Activated T-cell treated with anti-CD3 and anti-CD28 coated beads for 24 hours (primary cell): ENCODE measurements around the gene OXGR1.
"Not testable (repeated sequence)": the region's sequence is repeated elsewhere in the genome, so short reads cannot be mapped to it uniquely, and the experiment has no call there.

Source experiments
- DNase-seq: peaks from one replicate; pipeline ENCODE4 v3.0.0-alpha.2; 2020; ENCODE audit warnings: low read depth

The OXGR1 gene

DNA sequence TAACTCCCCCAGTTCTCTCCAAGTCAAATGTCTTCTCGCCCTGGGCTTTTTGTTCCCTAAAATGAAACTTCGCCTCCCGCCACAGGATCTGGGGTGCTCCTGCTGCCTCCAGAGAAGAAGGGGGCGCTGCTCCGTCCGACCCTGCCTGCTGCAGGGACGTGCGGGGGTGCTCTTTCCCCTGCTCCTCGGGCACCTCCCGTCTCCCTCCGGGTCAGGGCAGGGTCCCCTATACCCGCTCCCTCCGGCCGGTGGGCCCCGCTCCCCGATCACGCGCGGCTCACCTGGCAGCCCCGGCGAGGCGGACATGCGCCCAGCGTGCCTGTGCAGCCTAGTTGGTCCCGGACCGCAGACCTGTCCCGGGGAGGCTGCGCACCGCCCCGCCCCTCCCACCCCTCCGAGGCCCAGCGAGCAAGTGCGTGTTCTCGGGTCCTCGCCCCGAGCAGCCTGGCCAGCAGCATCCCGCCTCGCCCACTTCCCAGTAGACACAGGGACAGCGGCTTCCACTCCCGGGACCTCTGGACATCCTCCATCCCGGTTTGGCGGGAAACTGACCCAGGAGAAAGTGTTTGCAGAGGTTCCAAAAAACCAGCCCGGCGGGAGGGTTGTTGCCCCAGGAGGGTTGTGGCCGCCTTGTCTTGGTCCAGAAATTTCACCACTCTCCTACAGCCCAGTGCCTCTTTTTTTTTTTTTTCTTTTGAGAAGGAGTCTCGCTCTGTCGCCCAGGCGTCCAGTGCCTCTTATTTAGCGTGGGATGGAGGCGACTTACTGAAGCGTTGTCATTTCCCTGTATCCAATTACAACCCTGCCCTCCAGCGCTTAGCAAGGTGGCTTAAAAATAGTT is at the start of gene OXGR1:
OXGR1 (minus strand) TSS at position 460 of the 841 bp plus-strand sequence. CDS start 6,717 bp downstream, outside the sequence.
- no peak for DNase-seq

DNA sequence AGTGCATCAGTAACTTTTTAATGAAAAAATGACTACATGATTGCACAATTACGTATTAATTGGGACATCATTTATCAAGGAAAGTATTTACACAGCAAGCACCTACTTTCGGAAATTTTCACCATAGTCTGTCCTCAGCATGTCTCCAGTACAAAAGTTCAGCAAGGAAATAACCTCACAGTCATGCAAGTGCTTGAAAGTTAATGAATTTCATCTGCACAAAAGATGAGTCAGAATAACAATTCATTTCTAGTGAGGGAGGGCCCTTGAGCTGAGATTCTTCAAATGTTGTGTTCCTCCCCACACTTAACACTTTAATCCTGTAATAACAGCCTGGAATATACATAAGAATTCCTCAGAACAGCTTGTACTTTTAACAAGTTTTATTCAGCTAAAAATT is 49.0 kb upstream of the OXGR1 start:
- DNase-seq: no peak

GRCh38 chr13:97030705-97031452 is 36.6 kb upstream of the OXGR1 start:
- DNase-seq: no peak

- DNase-seq: peak; percentile 32
Observed at GRCh38 chr13:97028441-97029299, 34.4 kb upstream of the OXGR1 start.

- no peak for DNase-seq
Observed at GRCh38 chr13:97027162-97027554, 32.9 kb upstream of the OXGR1 start.

GRCh38 chr13:97026531-97027161 is 32.4 kb upstream of the OXGR1 start:
- no peak for DNase-seq

DNA sequence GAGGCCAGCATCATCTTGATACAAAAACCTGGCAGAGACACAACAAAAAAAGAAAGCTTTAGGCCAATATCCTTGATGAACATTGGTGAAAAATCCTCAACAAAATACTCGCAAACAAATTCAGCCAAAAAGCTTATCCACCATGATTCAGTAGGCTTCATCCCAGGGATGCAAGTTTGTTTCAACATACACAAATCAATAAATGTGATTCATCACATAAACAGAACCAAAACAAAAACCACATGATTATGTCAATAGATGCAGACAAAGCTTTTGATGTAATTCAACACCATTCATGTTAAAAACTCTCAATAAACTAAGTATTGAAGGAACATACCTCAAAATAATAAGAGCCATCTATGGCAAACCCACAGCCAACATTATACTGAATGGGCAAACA is 29.5 kb upstream of the OXGR1 start:
- DNase-seq: not testable (repeated sequence)

- no peak for DNase-seq
Observed at GRCh38 chr13:97023117-97023516, 28.8 kb upstream of the OXGR1 start.

DNA sequence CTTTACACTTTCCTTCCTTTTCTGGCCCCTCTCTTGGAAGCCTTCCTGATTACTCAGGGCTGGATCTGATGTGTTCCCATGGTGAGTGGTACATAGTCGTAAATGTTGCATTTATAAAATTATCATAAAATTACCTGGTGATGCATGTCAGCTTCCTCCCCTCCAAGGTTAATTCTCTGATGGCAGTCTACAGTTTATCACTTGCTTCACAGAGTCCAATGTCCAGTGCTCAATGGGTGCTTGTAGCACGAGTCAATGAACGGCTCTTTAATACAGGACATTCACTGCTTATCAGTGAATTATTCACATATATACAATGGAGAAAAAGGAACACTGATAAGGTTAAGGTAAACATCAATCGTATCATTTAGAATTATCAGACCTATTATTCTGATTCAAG is 27.0 kb upstream of the OXGR1 start:
- DNase-seq: no peak

DNA sequence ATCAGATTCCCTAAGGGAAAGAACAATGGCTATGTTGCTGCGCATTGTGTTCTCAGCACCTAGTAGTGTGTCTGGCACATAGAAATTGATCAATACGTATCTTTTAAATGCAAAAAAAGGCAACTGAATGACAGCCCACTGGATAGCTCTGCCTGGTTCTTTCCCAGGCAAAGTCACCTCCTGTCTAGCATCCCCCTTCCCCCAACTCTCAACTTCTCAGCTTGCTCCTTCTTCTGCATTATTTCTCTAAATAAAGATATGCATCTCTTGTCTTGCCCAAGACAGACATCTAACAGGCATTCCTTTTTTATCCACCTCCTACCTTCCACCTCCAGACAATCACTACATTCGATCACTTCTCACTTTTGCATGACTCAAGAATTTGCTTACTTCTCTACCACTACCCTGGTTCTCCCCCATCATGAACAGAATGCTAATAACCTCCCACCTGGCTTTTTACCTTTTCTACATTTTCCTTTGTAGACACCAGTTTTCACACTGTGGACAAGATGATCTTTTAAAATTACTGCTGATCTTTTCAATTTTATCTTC is 26.5 kb upstream of the OXGR1 start:
- DNase-seq: no peak

- no peak for DNase-seq
Observed at GRCh38 chr13:97020194-97020593, 25.9 kb upstream of the OXGR1 start.

GRCh38 chr13:97019236-97019635 is 25.0 kb upstream of the OXGR1 start:
- DNase-seq: no peak

- peak; percentile 9 for DNase-seq
Observed at GRCh38 chr13:97018029-97018819, 23.9 kb upstream of the OXGR1 start.

DNA sequence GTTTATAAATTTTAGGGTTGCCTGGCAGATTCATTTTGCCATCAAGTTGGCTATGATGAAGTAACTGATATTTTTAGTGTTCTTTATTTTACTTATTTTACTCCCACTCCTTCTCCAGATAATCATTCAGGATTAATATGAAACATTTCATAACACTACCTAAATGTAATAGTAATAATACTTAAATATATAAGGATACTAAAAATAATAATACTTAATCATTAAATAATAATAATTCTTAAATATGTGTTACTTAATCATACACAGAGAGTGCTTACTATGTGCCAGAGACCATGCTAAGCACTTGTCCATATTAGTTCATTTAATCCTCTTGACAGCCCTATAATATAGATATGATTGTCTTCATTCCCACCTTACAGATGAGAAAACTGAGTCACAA is 23.0 kb upstream of the OXGR1 start:
- no peak for DNase-seq

DNA sequence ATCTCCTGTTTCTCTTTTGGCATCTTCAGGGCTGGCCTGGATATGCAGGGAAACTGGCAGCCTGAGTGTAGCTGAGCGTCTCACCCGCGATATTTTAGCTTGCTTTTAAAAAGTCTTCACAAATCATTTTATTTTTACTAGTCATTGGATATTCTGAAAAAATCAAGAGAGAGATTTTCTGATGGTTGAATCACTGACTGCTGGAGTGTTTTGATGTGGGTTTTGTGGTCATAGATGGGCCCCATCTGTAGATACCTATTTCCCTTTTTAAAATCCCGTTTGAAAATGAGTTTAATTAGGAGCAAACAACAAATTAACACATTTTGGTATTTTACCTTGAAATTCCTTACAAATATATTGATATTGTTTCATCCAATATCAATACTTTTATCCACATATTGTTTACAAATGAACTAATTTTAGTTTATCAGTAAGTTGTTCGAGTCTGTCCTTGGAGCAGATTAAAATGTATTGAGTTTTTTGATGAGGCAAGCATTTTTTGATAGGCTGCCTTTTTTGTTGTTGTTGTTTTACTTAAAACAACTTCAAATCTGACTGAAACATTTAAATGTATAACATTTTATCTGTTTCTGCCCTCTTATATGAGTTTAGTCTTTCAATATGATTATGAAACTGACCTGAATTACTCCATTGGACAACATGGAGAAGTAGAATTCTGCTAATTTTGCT is 21.5 kb upstream of the OXGR1 start:
- DNase-seq: no peak

DNA sequence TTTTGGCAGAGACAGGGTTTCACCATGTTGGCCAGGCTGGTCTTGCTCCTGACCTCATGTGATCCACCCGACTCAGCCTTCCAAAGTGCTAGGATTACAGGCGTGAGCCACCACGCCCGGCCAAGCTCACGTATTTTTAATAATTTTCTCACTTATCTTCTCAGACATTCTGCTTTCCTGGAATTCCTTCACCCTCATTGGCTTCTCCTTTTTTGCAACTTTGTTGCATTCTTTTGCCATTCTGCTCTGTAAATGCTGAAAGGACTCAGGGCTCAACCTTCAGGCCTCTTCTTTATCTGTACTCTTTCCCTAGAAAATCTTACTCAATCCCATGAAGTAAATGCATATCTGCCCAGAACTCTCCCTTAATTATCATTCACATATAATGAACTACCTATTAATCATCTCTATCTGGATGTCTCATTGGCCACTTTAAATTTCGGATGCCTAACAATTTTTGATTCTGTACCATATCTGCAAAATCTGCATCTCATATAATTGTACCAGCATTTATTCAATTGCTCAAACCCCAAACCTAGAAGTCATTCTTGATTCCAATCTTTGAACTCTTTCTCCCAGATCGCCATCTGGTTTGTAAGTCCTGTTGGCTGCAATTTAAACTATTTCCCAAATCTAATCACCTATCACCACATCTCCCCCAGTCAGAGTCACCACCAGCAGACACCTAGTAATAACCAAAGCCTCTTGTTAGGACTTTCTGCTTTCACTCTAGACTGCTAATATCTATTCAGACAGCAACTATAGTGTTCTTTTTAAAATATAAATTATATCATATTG is 18.2 kb upstream of the OXGR1 start:
- no peak for DNase-seq

GRCh38 chr13:97011446-97012131 is 17.3 kb upstream of the OXGR1 start:
- DNase-seq: no peak

GRCh38 chr13:97008643-97009042 is 14.4 kb upstream of the OXGR1 start:
- DNase-seq: no peak
